Gastrocnemius medialis (tissue), 4 donors: Measurements from ENCODE around the gene TRAF7.

Experiments used
- CTCF ChIP-seq, 5 experiments: fragments of 450-650 bp in 3 of 5; fragments of 200-600 bp in 2 of 5; sonication (generic) in 2 of 5; IDR thresholded peaks in 4 of 5; conservative IDR thresholded peaks in 1 of 5; 1 replicate in 4 of 5; 2 replicates in 1 of 5; pipeline ENCODE4 v1.5.1; 2016 to 2019; ENCODE audit warnings: antibody characterized with exemption in 5 of 5, mild to moderate bottlenecking in 3 of 5, moderate library complexity in 3 of 5
- POLR2A ChIP-seq, 2 donors: fragments of 450-650 bp; IDR thresholded peaks; one replicate each; pipeline ENCODE4 v1.6.1; 2017; ENCODE audit warnings: antibody characterized with exemption in 2 of 2, mild to moderate bottlenecking in 2 of 2, moderate library complexity in 2 of 2

- no peak for TF ChIP-seq CTCF (IDR thresholded peaks at IDR 0.05 in 4 of 5, conservative IDR thresholded peaks at IDR 0.05 in 1 of 5)
- TF ChIP-seq POLR2A (IDR thresholded peaks at IDR 0.05), result no peak
These were observed 44.7 kb downstream of the TRAF7 start for GRCh38 chr16:2200313-2200712.
